ENCODE measurements around the gene MYBPHL. TPM values are rescaled to one million over a fixed set of nuclear protein-coding genes. Genes with fewer than 3 reads are reported as not detected.

The MYBPHL gene
- total and polyA plus RNA-seq, 2 of the 13 experiments (the other 11 are each of a cell fraction or from before 2014, with no cell fraction given): 3.7 to 3.8 TPM

GRCh38 chr1:109282952-109283747, 23.7 kb downstream of the MYBPHL start, which contains the start of gene PSRC1 (continued):
- TF ChIP-seq THRA (CRISPR knock-in tag; IDR thresholded peaks at IDR 0.05; ENCODE audit: borderline replicate concordance) (no peak), ZNF746 (CRISPR knock-in tag; IDR thresholded peaks at IDR 0.05) (0 out of 2 replicates have a peak, but pooled peaks have one; percentile 21), MXD1 (CRISPR knock-in tag; IDR thresholded peaks at IDR 0.05) (0 out of 2 replicates have a peak, but pooled peaks have one; percentile 49), MATR3 (CRISPR knock-in tag; IDR thresholded peaks at IDR 0.05) (no peak), NFIB (CRISPR knock-in tag; IDR thresholded peaks at IDR 0.05; ENCODE audit: borderline replicate concordance) (no peak), JDP2 (CRISPR knock-in tag; IDR thresholded peaks at IDR 0.05; ENCODE audit: borderline replicate concordance) (no peak), SP5 (CRISPR knock-in tag; IDR thresholded peaks at IDR 0.05; ENCODE audit: borderline replicate concordance, low read depth) (0 out of 2 replicates have a peak, but pooled peaks have one; percentile 41), ZSCAN30 (CRISPR knock-in tag; IDR thresholded peaks at IDR 0.05) (no peak; the same call in 1 of the 2 replicates), ARNT2 (CRISPR knock-in tag; IDR thresholded peaks at IDR 0.05; ENCODE audit: low read depth) (0 out of 2 replicates have a peak, but pooled peaks have one; percentile 36), ZNF781 (CRISPR knock-in tag; IDR thresholded peaks at IDR 0.05; ENCODE audit: borderline replicate concordance, not compliant biosample characterization) (peak; percentile 56), U2AF2 (IDR thresholded peaks at IDR 0.05; ENCODE audit: low read depth, low read length) (no peak), NFE2L1 (CRISPR knock-in tag; IDR thresholded peaks at IDR 0.05; ENCODE audit: borderline replicate concordance) (no peak), TFDP2 (CRISPR knock-in tag; IDR thresholded peaks at IDR 0.05) (peak; percentile 58), GATAD1 (CRISPR knock-in tag; IDR thresholded peaks at IDR 0.05) (peak; percentile 76), ATF2 (CRISPR knock-in tag; IDR thresholded peaks at IDR 0.05) (peak; percentile 13; the same call in 1 of the 2 replicates), IRX3 (CRISPR knock-in tag; IDR thresholded peaks at IDR 0.05; ENCODE audit: borderline replicate concordance, low read depth) (0 out of 2 replicates have a peak, but pooled peaks have one; percentile 53), CREM (IDR thresholded peaks at IDR 0.05) (0 out of 2 replicates have a peak, but pooled peaks have one; percentile 37), CREM (CRISPR knock-in tag; IDR thresholded peaks at IDR 0.05) (no peak), ZNF484 (CRISPR knock-in tag; IDR thresholded peaks at IDR 0.05; ENCODE audit: borderline replicate concordance, low read depth) (no peak), MLLT10 (CRISPR knock-in tag; IDR thresholded peaks at IDR 0.05) (no peak), ERF (CRISPR knock-in tag; IDR thresholded peaks at IDR 0.05) (peak; percentile 78; the same call in 1 of the 2 replicates), MLX (CRISPR knock-in tag; IDR thresholded peaks at IDR 0.05) (no peak), NFE2L2 (IDR thresholded peaks at IDR 0.05; ENCODE audit: low read length) (no peak), MYNN (CRISPR knock-in tag; IDR thresholded peaks at IDR 0.05; ENCODE audit: low read depth) (no peak)
